ENCODE measurements around the gene TAS1R2. TPM values are rescaled to one million over a fixed set of nuclear protein-coding genes. Genes with fewer than 3 reads are reported as not detected.

The TAS1R2 gene
- total RNA-seq, 1 donor from 2014 or later, result not detected

DNA sequence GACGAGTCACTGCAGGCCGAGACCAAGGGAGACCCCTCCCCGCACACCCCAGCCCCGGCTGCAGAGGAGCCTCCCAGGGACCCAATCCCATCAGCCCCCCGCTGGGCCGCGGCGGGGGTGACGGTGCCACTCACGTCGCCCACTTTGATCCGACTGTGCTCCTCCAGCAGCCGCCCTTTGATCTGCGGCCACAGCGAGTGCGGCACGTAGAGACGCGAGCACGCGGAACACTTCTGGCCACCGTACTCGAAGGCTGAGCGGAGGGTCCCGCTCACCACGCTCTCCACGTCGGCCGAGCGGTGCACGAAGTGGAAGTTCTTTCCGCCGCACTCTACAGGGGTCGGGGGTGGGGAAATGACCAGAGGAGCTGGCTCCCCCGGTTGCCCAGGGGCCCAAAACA, 17.8 kb upstream of the TAS1R2 start:
- H3K27ac Mint-ChIP-seq (ENCODE audit: unreplicated experiment), result no peak overlapping the region

DNA sequence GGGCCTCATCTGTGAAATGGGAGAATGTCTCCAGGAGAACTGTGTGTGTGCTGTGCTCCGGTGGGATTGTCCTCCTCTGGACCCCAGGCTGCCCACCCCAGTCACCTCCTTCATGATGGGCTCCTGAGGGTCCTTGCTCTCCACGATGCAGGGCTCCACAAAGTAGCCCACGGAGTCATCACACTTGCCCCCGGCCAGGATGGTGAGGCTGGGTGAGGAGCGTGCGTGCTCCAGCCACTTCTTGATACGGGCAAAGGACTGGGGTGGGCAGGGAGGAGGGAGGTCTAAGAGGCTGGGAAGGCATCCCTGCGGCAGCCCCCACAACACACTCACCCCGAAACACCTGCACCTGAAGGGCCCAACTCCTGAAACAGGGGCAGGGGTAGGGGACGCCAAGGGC, 16.8 kb upstream of the TAS1R2 start:
- Mint-ChIP-seq H3K4me3 (ENCODE audit: unreplicated experiment) (no peak overlapping the region), H3K4me1 (ENCODE audit: low read depth, unreplicated experiment) (no peaks in the 10 kb centered on the region), H3K27me3 (ENCODE audit: low read depth, unreplicated experiment) (peaks cover 4% of the 10 kb centered on the region), H3K27ac (ENCODE audit: unreplicated experiment) (no peak overlapping the region), H3K36me3 (ENCODE audit: low read depth, unreplicated experiment) (peaks cover 9% of the 10 kb centered on the region), H3K9me3 (ENCODE audit: unreplicated experiment) (no peaks in the 10 kb centered on the region)
- Histone ChIP-seq H3K9ac (ENCODE audit: low read length) (no peak overlapping the region), H2AFZ (ENCODE audit: low read depth, low read length) (no peak overlapping the region), H3K27ac (ENCODE audit: low read depth, low read length) (no peak overlapping the region), H3K4me3 (ENCODE audit: insufficient read depth, low read depth, low read length) (no peak overlapping the region), H3K36me3 (ENCODE audit: insufficient read depth, low read length) (no peaks in the 10 kb centered on the region), H4K20me1 (ENCODE audit: insufficient read depth, low read length) (peaks cover 3% of the 10 kb centered on the region), H3K79me2 (ENCODE audit: insufficient read depth, low read length) (no peaks in the 10 kb centered on the region), H3K4me2 (ENCODE audit: low read length) (no peak overlapping the region), H3K4me1 (ENCODE audit: insufficient read depth, low read length) (no peaks in the 10 kb centered on the region), H3K9me3 (ENCODE audit: insufficient read depth, low read depth, low read length) (no peaks in the 10 kb centered on the region), H3K27me3 (ENCODE audit: insufficient read depth, low read length) (no peaks in the 10 kb centered on the region)
- DNase-seq (ENCODE audit: low read depth) (no peak), FAIRE-seq (no peak)
- TF ChIP-seq EZH2 (IDR thresholded peaks at IDR 0.05; ENCODE audit: insufficient read depth, low read length) (no peak), CTCF (IDR thresholded peaks at IDR 0.05; ENCODE audit: insufficient read depth, low read depth, low read length) (no peak)

More for the DNA sequence above, 17.8 kb upstream of the TAS1R2 start:
- FAIRE-seq (no peak), DNase-seq (ENCODE audit: low read depth) (no peak)
- Histone ChIP-seq H3K4me2 (ENCODE audit: low read length) (no peak overlapping the region), H2AFZ (ENCODE audit: low read depth, low read length) (no peak overlapping the region), H3K9me3 (ENCODE audit: insufficient read depth, low read depth, low read length) (no peaks in the 10 kb centered on the region), H3K4me1 (ENCODE audit: insufficient read depth, low read length) (no peaks in the 10 kb centered on the region), H3K9ac (ENCODE audit: low read length) (no peak overlapping the region), H3K79me2 (ENCODE audit: insufficient read depth, low read length) (no peaks in the 10 kb centered on the region), H3K27me3 (ENCODE audit: insufficient read depth, low read length) (no peaks in the 10 kb centered on the region), H4K20me1 (ENCODE audit: insufficient read depth, low read length) (peaks cover 3% of the 10 kb centered on the region), H3K36me3 (ENCODE audit: insufficient read depth, low read length) (no peaks in the 10 kb centered on the region), H3K4me3 (ENCODE audit: insufficient read depth, low read depth, low read length) (no peak overlapping the region), H3K27ac (ENCODE audit: low read depth, low read length) (no peak overlapping the region)
- TF ChIP-seq CTCF (IDR thresholded peaks at IDR 0.05; ENCODE audit: insufficient read depth, low read depth, low read length) (no peak), EZH2 (IDR thresholded peaks at IDR 0.05; ENCODE audit: insufficient read depth, low read length) (no peak)
- Mint-ChIP-seq H3K4me3 (ENCODE audit: unreplicated experiment) (no peak overlapping the region), H3K27me3 (ENCODE audit: low read depth, unreplicated experiment) (peaks cover 4% of the 10 kb centered on the region), H3K36me3 (ENCODE audit: low read depth, unreplicated experiment) (peaks cover 14% of the 10 kb centered on the region), H3K9me3 (ENCODE audit: unreplicated experiment) (no peaks in the 10 kb centered on the region), H3K4me1 (ENCODE audit: low read depth, unreplicated experiment) (no peaks in the 10 kb centered on the region)

- Histone ChIP-seq H3K79me2 (ENCODE audit: insufficient read depth, low read length) (no peaks in the 10 kb centered on the region), H2AFZ (ENCODE audit: low read depth, low read length) (no peak overlapping the region), H4K20me1 (ENCODE audit: insufficient read depth, low read length) (peaks cover 3% of the 10 kb centered on the region), H3K4me3 (ENCODE audit: insufficient read depth, low read depth, low read length) (no peak overlapping the region), H3K4me2 (ENCODE audit: low read length) (no peak overlapping the region), H3K4me1 (ENCODE audit: insufficient read depth, low read length) (no peaks in the 10 kb centered on the region), H3K9me3 (ENCODE audit: insufficient read depth, low read depth, low read length) (no peaks in the 10 kb centered on the region), H3K27ac (ENCODE audit: low read depth, low read length) (no peak overlapping the region), H3K9ac (ENCODE audit: low read length) (no peak overlapping the region), H3K27me3 (ENCODE audit: insufficient read depth, low read length) (no peaks in the 10 kb centered on the region), H3K36me3 (ENCODE audit: insufficient read depth, low read length) (no peaks in the 10 kb centered on the region)
- no peaks in the 10 kb centered on the region for H3K9me3 Mint-ChIP-seq (ENCODE audit: unreplicated experiment)
- peaks cover 2% of the 10 kb centered on the region for H3K27me3 Mint-ChIP-seq (ENCODE audit: low read depth, unreplicated experiment)
- DNase-seq (ENCODE audit: low read depth), result no peak
- FAIRE-seq, result no peak
- no peak overlapping the region for H3K27ac Mint-ChIP-seq (ENCODE audit: unreplicated experiment)
- TF ChIP-seq CTCF (IDR thresholded peaks at IDR 0.05; ENCODE audit: insufficient read depth, low read depth, low read length), result no peak
- no peak for TF ChIP-seq EZH2 (IDR thresholded peaks at IDR 0.05; ENCODE audit: insufficient read depth, low read length)
- no peaks in the 10 kb centered on the region for H3K4me1 Mint-ChIP-seq (ENCODE audit: low read depth, unreplicated experiment)
- peaks cover 7% of the 10 kb centered on the region for H3K36me3 Mint-ChIP-seq (ENCODE audit: low read depth, unreplicated experiment)
- H3K4me3 Mint-ChIP-seq (ENCODE audit: unreplicated experiment), result no peak overlapping the region
Measured at GRCh38 chr1:18875796-18876128, 16.3 kb upstream of the TAS1R2 start.
